ENCODE results near the gene BEX1.

DNA sequence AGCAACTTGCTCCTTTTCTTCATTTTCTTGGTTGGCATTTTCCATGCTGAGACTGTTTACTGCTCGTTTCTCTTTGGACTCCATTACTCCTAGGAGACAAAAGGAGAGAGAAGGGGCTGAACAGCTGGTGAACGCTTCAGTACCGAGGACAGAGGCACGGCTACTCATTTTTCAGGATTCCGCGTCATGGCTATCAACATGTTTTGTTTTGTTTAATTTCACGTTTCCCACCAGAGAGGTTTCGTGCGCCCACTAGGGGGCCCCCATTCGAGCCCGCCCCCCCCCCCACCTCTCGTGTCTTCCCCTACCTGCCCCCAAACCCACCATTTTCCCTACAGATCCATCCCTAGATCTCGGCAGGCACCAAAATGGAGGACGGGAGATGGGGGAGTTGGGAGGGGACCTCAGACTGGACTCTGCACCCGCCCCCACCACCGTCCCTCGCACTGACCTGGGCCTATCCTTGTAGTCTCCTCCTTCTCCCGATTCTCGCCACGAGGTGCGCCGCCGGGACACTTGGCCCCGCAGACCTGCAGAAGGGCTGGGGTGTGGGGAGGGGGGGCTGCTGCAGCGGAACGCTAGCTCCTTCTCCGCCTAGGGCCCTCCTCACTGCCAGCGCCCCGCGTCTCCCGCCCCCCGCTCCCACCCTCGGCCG is 653 bp downstream of the BEX1 start:
- TF ChIP-seq POLR2AphosphoS5 (IDR thresholded peaks at IDR 0.05; ENCODE audit: low read depth, low read length) = no peak
- no peak for TF ChIP-seq POLR2A (IDR thresholded peaks at IDR 0.05; ENCODE audit: low read depth, low read length)

Data from GM12892 (cell line).